K562 treated with DMSO at 1 percent for 12 hours (cell line): ENCODE data around the gene PHF10. TPM values are rescaled to one million over a fixed set of nuclear protein-coding genes. Genes with fewer than 3 reads are reported as not detected.

ENCODE experiments used
- total RNA-seq: library from RNA; unstranded; fragments of 300-600 nt; gene quantifications from 2 replicates; pipeline ENCODE4 v1.2.3, GENCODE V29; 2022; ENCODE audit not compliant: insufficient read depth

The PHF10 gene
- total RNA-seq = 29.9 and 71.7 TPM in 2 replicates

GRCh38 chr6:169724494-169725124, at the start of gene PHF10:
PHF10 (minus strand) TSS chr6:169724500; CDS start chr6:169723931, 569 bp downstream.

GRCh38 chr6:169751242-169752073, 27.2 kb upstream of the PHF10 start, which contains the start of the genes DYNLT2 and ERMARD:
DYNLT2 (minus strand) TSS chr6:169751572; CDS start chr6:169751458, 114 bp downstream.
ERMARD (plus strand) TSS chr6:169751622; CDS start chr6:169751658, 36 bp downstream.

GRCh38 chr6:169701954-169702839, 22.1 kb downstream of the PHF10 start, which contains the start of the genes C6orf120 and WDR27:
C6orf120 (plus strand) TSS chr6:169702126; CDS start chr6:169702460, 334 bp downstream.
WDR27 (minus strand) TSS chr6:169702029; CDS start chr6:169689005, 13,024 bp downstream.

Other genes with a start within 250 kb of the PHF10 start
- gene WDR27, start 22.5 kb downstream of the PHF10 start, total RNA-seq = 8.1 and 31.1 TPM in 2 replicates
- 19.3 and 40.2 TPM in 2 replicates for gene C6orf120, start 22.4 kb downstream of the PHF10 start, total RNA-seq
- 1.5 and 6.6 TPM in 2 replicates for gene DYNLT2, start 27.1 kb upstream of the PHF10 start, total RNA-seq
- 15.1 and 18.4 TPM in 2 replicates for gene ERMARD, start 27.1 kb upstream of the PHF10 start, total RNA-seq